COLO668 (cell line): ENCODE results near the gene KRTAP10-9.
"Not testable (repeated sequence)": the region's sequence is repeated elsewhere in the genome, so short reads cannot be mapped to it uniquely, and the experiment has no call there.

ENCODE experiments used
- DNase-seq: peaks from one replicate; lab custom pipeline; 2025; ENCODE audit not compliant: unreplicated experiment; lab: John Stamatoyannopoulos, UW

Gene KRTAP10-9, protein sequence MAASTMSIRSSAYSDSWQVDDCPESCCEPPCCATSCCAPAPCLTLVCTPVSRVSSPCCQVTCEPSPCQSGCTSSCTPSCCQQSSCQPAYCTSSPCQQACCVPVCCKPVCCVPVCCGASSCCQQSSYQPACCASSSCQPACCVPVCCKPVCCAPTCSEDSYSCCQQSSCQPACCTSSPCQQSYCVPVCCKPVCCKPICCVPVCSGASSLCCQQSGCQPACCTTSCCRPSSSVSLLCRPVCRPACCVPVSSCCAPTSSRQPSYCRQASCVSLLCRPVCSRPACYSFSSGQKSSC

GRCh38 chr21:44626673-44627143 is at the start of gene KRTAP10-9:
KRTAP10-9 (plus strand) TSS chr21:44627093; CDS start chr21:44627172, 79 bp downstream.
- no peak for DNase-seq

GRCh38 chr21:44578371-44579055 is 48.4 kb upstream of the KRTAP10-9 start:
- DNase-seq, result no peak

GRCh38 chr21:44579056-44579832 is 47.6 kb upstream of the KRTAP10-9 start:
- DNase-seq, result no peak

- DNase-seq, result no peak
These were observed 47.1 kb upstream of the KRTAP10-9 start for GRCh38 chr21:44579833-44580144.

DNA sequence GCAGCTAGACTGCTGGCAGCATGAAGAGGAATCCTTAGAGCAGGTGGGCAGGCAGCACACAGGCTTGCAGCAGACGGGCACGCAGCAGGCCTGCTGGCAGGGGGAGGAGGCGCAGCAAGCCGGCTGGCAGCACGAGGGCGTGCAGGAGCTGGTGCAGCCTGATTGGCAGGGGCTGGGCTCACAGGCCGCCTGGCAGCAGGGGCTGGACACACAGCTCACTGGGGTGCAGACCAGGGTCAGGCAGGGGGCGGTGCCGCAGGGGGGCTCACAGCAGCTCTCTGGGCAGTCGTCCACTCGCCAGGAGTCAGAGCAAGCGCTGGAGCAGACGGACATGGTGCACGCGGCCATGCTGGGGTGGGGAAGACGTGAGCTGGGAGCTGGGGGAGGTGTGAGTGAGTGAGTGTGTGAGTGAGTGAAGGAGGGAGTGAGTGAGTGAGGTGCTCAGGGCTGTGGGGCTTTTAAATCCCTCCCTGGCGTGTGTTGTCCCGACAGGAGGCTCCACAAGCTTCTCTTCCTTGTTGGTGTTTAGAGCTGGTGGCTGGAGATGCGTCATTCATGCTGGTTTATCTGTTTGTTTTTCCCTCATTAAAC is 46.6 kb upstream of the KRTAP10-9 start, which contains the start of gene KRTAP10-5:
TSS of gene KRTAP10-5 (minus strand) at position 374 of the 591 bp plus-strand sequence. CDS start at position 348, 26 bp downstream.
- not testable (repeated sequence) for DNase-seq

DNA sequence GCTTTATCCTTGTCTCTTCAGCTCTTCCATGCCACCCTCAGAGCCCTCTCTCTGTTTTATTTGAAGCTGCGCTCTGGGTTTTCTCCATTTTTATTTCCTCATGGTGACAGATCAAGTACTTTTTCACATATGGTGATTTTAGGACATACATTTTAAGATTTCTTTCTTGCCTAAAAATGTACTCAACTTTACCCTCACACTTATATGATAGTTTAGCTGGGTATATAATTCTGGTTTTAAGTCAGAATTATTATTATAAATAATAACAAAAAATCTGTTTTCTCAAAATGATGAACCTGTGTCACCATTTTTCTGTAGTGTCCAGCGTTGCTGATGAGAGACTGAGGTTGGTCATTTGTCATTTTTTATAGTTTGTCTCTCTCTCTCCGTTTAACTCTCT is 45.7 kb upstream of the KRTAP10-9 start:
- no peak for DNase-seq

GRCh38 chr21:44582055-44582454 is 44.8 kb upstream of the KRTAP10-9 start:
- no peak for DNase-seq

- no peak for DNase-seq
These were observed 43.6 kb upstream of the KRTAP10-9 start for GRCh38 chr21:44583089-44583799.

- no peak for DNase-seq
These were observed 43.1 kb upstream of the KRTAP10-9 start for GRCh38 chr21:44583800-44584147.

- DNase-seq, result no peak
These were observed 41.0 kb upstream of the KRTAP10-9 start for GRCh38 chr21:44585892-44586291.

GRCh38 chr21:44589094-44589493 is 37.8 kb upstream of the KRTAP10-9 start:
- DNase-seq, result no peak

DNA sequence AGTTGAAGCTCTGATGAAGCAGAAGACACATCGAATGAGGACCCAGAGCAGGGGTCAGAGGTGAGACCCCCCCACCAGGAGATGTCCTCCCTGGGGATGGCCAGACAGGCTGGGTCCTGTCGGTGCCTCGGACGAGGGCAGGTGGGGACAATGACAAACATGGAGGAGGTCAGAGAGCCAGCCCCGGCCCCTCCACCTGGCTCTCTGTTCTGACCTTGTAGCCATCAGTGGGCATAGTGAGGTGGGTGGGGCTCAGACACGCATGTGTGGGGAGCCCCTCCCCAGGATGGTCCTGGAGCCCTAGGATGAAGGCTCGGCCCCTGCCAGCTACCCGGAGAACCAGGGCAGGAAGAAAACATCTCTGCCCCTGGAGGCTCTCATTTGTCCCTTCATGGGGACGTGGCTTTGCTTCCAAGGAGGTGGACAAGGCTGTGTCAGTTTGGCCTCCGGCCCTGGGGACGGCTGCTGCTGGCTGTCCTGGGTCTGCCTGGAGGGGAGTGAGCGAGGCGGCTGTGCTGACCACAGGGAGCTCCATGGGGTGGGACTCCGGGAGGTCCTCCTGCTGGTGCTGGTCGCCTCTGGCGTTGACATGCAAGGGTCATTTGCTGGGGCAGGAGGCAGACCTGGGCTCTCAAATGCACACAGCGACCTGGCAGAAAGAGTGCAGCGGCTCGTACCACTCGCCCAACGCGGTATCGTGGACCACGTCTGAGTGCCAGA is 37.1 kb upstream of the KRTAP10-9 start:
- no peak for DNase-seq

DNA sequence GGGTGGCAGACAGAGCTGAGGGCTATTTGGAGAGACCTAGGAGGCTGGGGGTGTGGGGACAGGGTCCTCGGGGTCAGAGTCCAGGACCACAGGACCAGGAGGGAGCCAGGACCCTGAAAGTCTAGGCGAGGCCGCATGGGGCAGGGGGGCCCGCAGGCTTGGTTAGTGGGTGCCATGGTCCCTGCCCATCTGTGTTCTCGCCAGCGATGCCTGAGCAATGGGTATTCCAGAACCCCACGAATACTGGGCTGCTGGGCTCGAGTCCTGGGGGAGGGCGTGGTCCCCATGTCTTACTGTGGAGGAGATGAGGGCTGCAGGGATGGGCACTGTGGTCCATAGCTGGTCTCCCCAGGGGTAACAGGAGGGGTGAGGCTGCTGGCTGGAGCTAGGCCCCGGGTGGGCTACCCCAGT is 36.6 kb upstream of the KRTAP10-9 start:
- DNase-seq, result no peak

- not testable (repeated sequence) for DNase-seq
These were observed 35.7 kb upstream of the KRTAP10-9 start for GRCh38 chr21:44590897-44591800.

GRCh38 chr21:44591801-44592130 is 35.1 kb upstream of the KRTAP10-9 start:
- DNase-seq, result not testable (repeated sequence)

- no peak for DNase-seq
These were observed 34.2 kb upstream of the KRTAP10-9 start, which contains the start of gene KRTAP10-6 for GRCh38 chr21:44592446-44593311. KRTAP10-6 (minus strand) TSS chr21:44592505; CDS start chr21:44592484, 21 bp downstream.

DNA sequence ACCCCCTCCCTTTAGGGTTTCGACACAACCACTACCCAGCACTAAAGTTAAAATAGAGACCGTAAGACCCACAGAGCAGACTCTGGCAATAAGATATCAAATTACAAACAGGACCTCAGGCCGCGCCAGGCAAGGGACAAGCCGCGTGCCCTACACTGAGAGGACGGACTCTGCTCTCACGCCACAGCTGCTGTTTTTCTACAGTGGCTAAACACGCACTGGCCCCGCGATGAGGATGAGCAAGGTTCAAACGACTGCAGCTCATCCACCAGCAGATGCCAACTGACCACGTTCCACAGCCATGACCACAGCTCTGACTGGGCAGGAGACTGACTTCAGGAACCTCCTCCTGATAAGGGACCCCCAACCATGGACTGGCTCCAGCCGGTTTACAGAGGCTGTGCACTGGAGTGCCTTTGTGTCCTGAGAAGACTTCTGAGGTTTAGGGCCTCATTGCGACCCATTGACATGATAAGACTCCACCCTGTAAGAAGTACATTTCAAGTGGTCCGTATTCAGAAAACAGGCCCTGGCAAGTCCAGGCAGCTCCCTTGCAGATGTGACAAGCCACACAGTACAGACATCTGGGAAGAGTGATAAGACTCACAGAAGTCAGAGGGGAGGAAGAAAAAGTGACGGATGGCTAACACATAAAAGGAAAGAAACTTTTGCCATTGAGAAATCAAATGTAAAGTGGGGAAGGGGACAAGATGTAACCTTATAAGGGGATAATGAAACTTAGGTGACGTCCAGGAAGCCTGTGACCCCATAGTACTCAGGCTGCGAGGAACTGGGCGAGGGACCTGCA is 33.1 kb upstream of the KRTAP10-9 start:
- DNase-seq, result peak; percentile 60
